Activated naive CD4-positive, alpha-beta T cell treated with anti-CD3 and anti-CD28 coated beads, Interleukin-2, amount 50 U/mL, for 72 hours (primary cell): Measurements from ENCODE around the gene NSD2. TPM values are rescaled to one million over a fixed set of nuclear protein-coding genes. Genes with fewer than 3 reads are reported as not detected.
"Not testable (repeated sequence)": the region's sequence is repeated elsewhere in the genome, so short reads cannot be mapped to it uniquely, and the experiment has no call there.

Experiments
- ATAC-seq, 2 donors: fragments of 150-1000 bp; cut with Tn5 transposase; 2 replicates each; pipeline ENCODE4 v1.10.0; 2021; ENCODE audit warnings: mild to moderate bottlenecking in 2 of 2, moderate library complexity in 2 of 2
- DNase-seq, 2 donors: peaks; one replicate each; pipeline ENCODE4 v3.0.0; 2021 to 2022; ENCODE audit warnings: low spot score in 2 of 2
- H3K27ac Mint-ChIP-seq, 2 donors: one replicate each; pipeline ENCODE4 v1.8.0; 2022; ENCODE audit warnings: mild to moderate bottlenecking in 2 of 2, mixed read lengths in 2 of 2
- H3K36me3 Mint-ChIP-seq, 2 donors: one replicate each; pipeline ENCODE4 v1.8.0; 2022; ENCODE audit warnings: mixed read lengths in 2 of 2
- H3K9me3 Mint-ChIP-seq, 2 donors: one replicate each; pipeline ENCODE4 v1.8.0; 2022; ENCODE audit warnings: mixed read lengths in 2 of 2
- total RNA-seq, 2 donors: library from RNA; stranded (reverse); gene quantifications; one replicate each; pipeline ENCODE4 v1.2.3, GENCODE V29; 2022

NSD2 gene
- total RNA-seq, 2 donors from 2014 or later: 233 to 254 TPM

- peaks cover 24 to 45% of the 10 kb centered on the region in 2 donors for H3K36me3 Mint-ChIP-seq
- no peaks in the 10 kb centered on the region for H3K9me3 Mint-ChIP-seq
- H3K27ac Mint-ChIP-seq: no peak overlapping the region
- DNase-seq (no peak), ATAC-seq (no peak)
Observed at GRCh38 chr4:1900624-1901023, 29.4 kb downstream of the NSD2 start.

GRCh38 chr4:1901127-1901526 lies 29.9 kb downstream of the NSD2 start:
- DNase-seq (no peak), ATAC-seq (no peak)
- Mint-ChIP-seq H3K27ac (peak overlapping the region in 1 of 2 donors; percentile 53), H3K9me3 (no peaks in the 10 kb centered on the region), H3K36me3 (peaks cover 24 to 45% of the 10 kb centered on the region in 2 donors)

- no peak overlapping the region for H3K27ac Mint-ChIP-seq
- peaks cover 24 to 51% of the 10 kb centered on the region in 2 donors for H3K36me3 Mint-ChIP-seq
- ATAC-seq (no peak), DNase-seq (no peak)
- H3K9me3 Mint-ChIP-seq: no peaks in the 10 kb centered on the region
Observed at GRCh38 chr4:1902243-1902642, 31.1 kb downstream of the NSD2 start.

GRCh38 chr4:1903035-1903434 lies 31.8 kb downstream of the NSD2 start:
- no peak for DNase-seq
- H3K9me3 Mint-ChIP-seq: no peaks in the 10 kb centered on the region
- peak overlapping the region in 1 of 2 donors; percentile 33 for H3K27ac Mint-ChIP-seq
- ATAC-seq: peak in 1 of 2 donors; percentile 31
- peaks cover 28 to 53% of the 10 kb centered on the region in 2 donors for H3K36me3 Mint-ChIP-seq

GRCh38 chr4:1904042-1904441 lies 32.8 kb downstream of the NSD2 start:
- DNase-seq: no peak
- H3K9me3 Mint-ChIP-seq: no peaks in the 10 kb centered on the region
- no peak for ATAC-seq
- peaks cover 29 to 57% of the 10 kb centered on the region in 2 donors for H3K36me3 Mint-ChIP-seq
- H3K27ac Mint-ChIP-seq: no peak overlapping the region

GRCh38 chr4:1907848-1908525 lies 36.8 kb downstream of the NSD2 start:
- peak in 1 of 2 donors; percentile 23 for DNase-seq
- Mint-ChIP-seq H3K9me3 (no peaks in the 10 kb centered on the region), H3K27ac (peak overlapping the region; percentile 42 to 69), H3K36me3 (peaks cover 25 to 41% of the 10 kb centered on the region in 2 donors)
- ATAC-seq: peak in 1 of 2 donors; percentile 27

- not testable (repeated sequence) for ATAC-seq
- peak overlapping the region in 1 of 2 donors; percentile 6 for H3K27ac Mint-ChIP-seq
Observed at GRCh38 chr4:1909696-1910095, 38.5 kb downstream of the NSD2 start.

GRCh38 chr4:1910643-1911042 lies 39.5 kb downstream of the NSD2 start:
- Mint-ChIP-seq H3K9me3 (no peaks in the 10 kb centered on the region), H3K36me3 (peaks cover 22 to 26% of the 10 kb centered on the region in 2 donors), H3K27ac (peak overlapping the region in 1 of 2 donors; percentile 24)
- DNase-seq (no peak), ATAC-seq (peak in 1 of 2 donors; percentile 32)

More at GRCh38 chr4:1909696-1910095, 38.5 kb downstream of the NSD2 start:
- peak in 1 of 2 donors; percentile 11 for DNase-seq
- H3K9me3 Mint-ChIP-seq: not testable (repeated sequence)
- H3K36me3 Mint-ChIP-seq: peaks cover 22 to 30% of the 10 kb centered on the region in 2 donors

GRCh38 chr4:1911316-1911715 lies 40.1 kb downstream of the NSD2 start:
- H3K9me3 Mint-ChIP-seq, ATAC-seq: not testable (repeated sequence)

GRCh38 chr4:1922821-1923220 lies 51.6 kb downstream of the NSD2 start:
- Mint-ChIP-seq H3K9me3 (no peaks in the 10 kb centered on the region), H3K36me3 (peaks cover 13% of the 10 kb centered on the region in 2 donors), H3K27ac (no peak overlapping the region)
- DNase-seq (no peak), ATAC-seq (no peak)

More at GRCh38 chr4:1911316-1911715, 40.1 kb downstream of the NSD2 start:
- peaks cover 24 to 26% of the 10 kb centered on the region in 2 donors for H3K36me3 Mint-ChIP-seq
- not testable (repeated sequence) for H3K27ac Mint-ChIP-seq, DNase-seq

GRCh38 chr4:1927675-1928074 lies 56.5 kb downstream of the NSD2 start:
- Mint-ChIP-seq H3K36me3 (peaks cover 18 to 26% of the 10 kb centered on the region in 2 donors), H3K9me3 (no peaks in the 10 kb centered on the region), H3K27ac (peak overlapping the region in 1 of 2 donors; percentile 22)
- DNase-seq: no peak
- ATAC-seq: no peak

- Mint-ChIP-seq H3K36me3 (peaks cover 13 to 26% of the 10 kb centered on the region in 2 donors), H3K27ac (peak overlapping the region in 1 of 2 donors; percentile 92), H3K9me3 (no peaks in the 10 kb centered on the region)
- no peak for DNase-seq
- ATAC-seq: peak; percentile 15 to 16
Observed at GRCh38 chr4:1928356-1929239, 57.4 kb downstream of the NSD2 start.

GRCh38 chr4:1932736-1933135 lies 61.5 kb downstream of the NSD2 start:
- no peak overlapping the region for H3K27ac Mint-ChIP-seq
- H3K9me3 Mint-ChIP-seq: no peaks in the 10 kb centered on the region
- DNase-seq (no peak), ATAC-seq (peak; percentile 12 to 15)
- H3K36me3 Mint-ChIP-seq: peaks cover 12 to 19% of the 10 kb centered on the region in 2 donors

GRCh38 chr4:1933700-1934099 lies 62.5 kb downstream of the NSD2 start:
- ATAC-seq (no peak), DNase-seq (no peak)
- Mint-ChIP-seq H3K27ac (no peak overlapping the region), H3K36me3 (peaks cover 12 to 13% of the 10 kb centered on the region in 2 donors), H3K9me3 (no peaks in the 10 kb centered on the region)

GRCh38 chr4:1937550-1937949 lies 66.4 kb downstream of the NSD2 start:
- ATAC-seq: no peak
- Mint-ChIP-seq H3K36me3 (peaks cover 0 to 22% of the 10 kb centered on the region in 2 donors), H3K9me3 (no peaks in the 10 kb centered on the region), H3K27ac (no peak overlapping the region)
- DNase-seq: no peak

GRCh38 chr4:1938027-1938426 lies 66.8 kb downstream of the NSD2 start:
- ATAC-seq (no peak), DNase-seq (no peak)
- no peaks in the 10 kb centered on the region for H3K9me3 Mint-ChIP-seq
- H3K27ac Mint-ChIP-seq: no peak overlapping the region
- H3K36me3 Mint-ChIP-seq: peaks cover 0 to 26% of the 10 kb centered on the region in 2 donors
